Measurements from ENCODE around the gene GTPBP8. TPM values are rescaled to one million over a fixed set of nuclear protein-coding genes. Genes with fewer than 3 reads are reported as not detected.

The GTPBP8 gene
- 21.6 and 28.1 TPM in 2 replicates for total RNA-seq

DNA sequence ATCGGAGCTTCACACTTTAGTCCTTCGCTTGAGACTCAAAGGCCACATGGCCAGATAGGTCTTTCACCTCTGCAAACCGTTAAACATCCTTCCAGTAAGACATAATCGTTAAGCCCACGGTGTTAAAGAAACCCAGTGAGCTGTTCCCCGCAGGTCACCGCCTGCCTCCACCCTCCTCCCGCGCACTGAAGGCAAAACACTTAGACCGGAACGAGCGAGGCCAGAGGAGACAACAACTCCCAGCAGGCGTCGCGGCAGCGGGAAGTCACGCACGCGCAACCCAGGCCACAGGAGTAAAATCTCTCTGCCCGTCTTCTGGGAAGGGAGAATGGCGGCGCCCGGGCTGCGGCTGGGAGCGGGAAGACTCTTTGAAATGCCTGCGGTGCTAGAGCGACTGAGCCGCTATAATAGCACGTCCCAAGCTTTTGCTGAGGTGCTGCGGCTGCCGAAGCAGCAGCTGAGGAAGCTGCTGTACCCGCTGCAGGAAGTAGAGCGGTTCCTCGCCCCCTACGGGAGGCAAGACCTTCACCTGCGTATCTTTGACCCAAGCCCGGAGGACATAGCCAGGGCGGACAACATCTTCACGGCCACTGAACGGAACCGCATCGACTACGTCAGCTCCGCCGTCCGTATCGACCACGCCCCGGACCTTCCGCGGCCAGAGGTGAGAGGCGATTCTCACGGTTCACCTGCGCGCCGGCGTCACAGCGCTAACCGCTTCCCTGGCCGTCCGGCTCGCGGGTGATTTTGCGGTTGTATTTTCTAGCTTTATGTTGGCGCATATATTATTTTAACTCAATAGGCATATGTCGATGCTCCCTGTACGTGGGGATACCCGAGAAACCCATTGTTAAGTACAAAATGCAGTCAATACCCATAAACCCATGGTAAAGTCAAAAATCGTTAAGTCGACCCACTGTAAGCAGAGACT is at the start of gene GTPBP8:
Gene GTPBP8, plus strand, starts transcription at position 313 of the 931 bp plus-strand sequence. Its CDS starts 16 bp downstream, at position 329.
- DNase-seq (ENCODE audit: low read depth in 2 of 2) = peak; percentile 89 to 90

DNA sequence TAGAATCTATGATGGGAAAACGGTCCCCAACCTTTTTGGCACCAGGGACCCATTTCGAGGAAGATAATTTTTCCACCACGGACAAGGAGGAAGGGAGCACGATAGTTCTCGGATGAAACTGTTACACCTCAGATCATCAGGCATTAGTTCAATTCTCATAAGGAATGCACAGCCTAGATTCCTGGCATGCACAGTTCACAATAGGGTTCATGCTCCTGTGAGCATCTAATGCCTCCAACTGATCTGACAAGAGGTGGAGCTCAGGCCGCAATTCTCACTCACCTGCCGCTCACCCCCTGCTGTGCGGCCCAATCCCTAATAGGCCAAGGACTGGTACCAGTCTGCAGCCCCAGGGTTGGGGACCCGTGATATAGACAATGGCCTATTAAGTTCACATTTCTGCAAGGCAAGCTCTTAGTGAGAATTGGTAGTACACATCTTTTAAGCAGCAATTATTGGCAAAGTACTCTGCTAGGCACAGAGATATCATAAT is 42.4 kb upstream of the GTPBP8 start:
- no peak for DNase-seq (ENCODE audit: low read depth in 2 of 2)

- DNase-seq (ENCODE audit: low read depth in 2 of 2) = no peak
Observed at GRCh38 chr3:112956351-112956750, 34.4 kb upstream of the GTPBP8 start.

DNA sequence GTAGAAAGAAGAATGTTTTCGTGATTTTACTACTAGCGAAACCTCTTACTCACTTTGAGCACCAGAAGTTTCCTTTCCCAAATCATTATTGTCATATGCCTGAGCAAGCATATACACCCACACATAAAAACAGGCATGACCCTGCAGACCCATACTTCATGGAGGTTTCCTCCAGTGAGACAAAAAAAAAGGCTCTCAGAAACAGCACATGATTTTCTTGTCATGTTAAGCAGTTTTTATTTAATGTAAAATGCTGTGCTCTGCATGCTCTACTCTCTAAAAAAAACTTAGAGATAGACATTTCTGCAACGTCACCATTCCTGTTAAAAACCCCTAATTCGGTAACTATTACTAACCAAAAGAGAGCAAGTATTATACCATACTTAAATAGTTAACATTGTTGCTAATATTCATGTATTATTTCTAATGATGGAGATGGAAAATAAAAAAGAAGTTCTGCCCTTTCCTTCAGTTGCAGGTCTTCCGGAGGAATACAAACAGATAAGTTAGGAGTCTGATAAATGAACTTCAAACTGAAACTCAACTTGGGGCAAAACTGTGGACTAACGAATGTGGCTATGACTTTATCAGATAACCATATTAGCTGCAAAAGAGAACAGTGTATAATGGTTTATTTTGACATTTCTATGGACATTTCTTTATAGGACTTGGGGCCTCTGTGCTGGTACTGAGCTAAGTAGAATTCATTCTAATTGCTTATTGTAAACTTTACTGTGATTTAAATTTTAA is 31.8 kb upstream of the GTPBP8 start:
- no peak for DNase-seq (ENCODE audit: low read depth in 2 of 2)

DNA sequence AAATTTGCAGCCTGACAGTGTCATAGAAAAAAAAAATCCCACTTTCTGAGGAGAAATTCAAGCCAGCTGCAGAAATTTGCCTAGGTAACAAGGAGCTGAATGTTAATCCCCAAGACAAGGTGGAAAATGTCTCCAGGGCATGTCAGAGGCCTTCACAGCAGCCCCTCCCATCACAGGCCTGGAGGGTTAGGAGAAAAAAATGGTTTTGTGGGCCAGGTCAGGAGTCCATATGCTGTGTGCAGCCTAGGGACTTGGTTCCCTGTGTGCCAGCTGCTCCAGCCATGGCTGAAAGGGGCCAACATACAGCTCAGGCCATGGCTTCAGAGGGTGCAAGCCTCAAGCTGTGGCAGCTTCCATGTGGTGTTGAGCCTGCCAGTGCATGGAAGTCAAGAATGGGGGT is 27.1 kb upstream of the GTPBP8 start:
- no peak for DNase-seq (ENCODE audit: low read depth in 2 of 2)

DNA sequence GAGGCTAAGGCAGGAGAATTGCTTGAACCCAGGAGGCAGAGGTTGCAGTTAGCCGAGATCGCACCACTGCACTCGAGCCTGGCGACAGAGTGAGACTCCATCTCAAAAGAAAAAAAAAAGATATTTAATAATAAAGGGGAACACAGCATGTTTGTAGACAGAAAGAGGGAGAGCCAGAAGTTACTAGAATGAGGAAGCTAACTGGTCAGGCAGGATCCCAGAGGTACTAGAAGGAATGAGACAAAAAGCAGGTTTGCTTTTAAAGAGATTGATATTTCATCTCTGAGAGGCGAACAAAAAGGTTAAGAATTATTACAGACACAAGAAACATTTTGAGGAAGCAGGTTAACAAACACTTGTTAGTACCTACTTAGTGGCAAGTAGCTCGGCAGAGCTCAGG is 25.1 kb upstream of the GTPBP8 start:
- DNase-seq (ENCODE audit: low read depth in 2 of 2) = no peak

DNA sequence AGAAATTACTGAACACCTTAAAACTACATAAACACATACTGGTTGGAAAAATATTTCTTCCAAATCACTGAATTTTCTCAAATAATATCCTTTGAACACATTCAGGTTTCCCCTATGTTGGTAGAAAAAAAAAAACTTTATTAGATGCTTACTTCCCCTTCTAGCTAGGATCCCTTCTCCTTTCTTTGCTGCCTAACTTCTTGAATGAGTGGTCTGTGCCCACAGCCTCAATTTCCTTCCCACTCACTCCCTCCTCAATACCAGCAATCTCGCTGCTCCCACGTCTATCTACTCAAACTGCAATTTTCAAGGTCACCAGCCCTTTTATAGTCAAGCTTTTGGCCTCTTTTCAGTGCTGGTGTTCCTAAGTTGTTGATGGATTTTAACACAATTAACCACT is 24.2 kb upstream of the GTPBP8 start:
- no peak for DNase-seq (ENCODE audit: low read depth in 2 of 2)

DNA sequence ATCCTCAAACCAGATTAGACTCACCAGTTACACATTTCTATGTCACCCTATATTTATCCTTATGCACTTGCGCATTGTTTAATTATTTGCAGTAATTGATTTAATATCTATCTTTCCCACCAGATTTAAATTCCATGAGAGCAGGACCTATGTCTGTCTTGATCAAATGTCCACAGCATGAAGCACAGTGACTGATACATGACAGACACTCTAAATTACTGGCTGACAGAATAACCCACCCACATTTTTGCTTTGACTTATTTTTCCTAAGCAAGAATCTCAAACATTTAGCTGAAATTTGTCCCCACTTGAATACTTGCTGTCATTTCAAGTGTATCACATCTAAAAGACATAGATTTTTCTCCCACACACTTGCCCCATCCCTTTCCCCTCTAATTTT is 23.4 kb upstream of the GTPBP8 start:
- no peak for DNase-seq (ENCODE audit: low read depth in 2 of 2)

DNA sequence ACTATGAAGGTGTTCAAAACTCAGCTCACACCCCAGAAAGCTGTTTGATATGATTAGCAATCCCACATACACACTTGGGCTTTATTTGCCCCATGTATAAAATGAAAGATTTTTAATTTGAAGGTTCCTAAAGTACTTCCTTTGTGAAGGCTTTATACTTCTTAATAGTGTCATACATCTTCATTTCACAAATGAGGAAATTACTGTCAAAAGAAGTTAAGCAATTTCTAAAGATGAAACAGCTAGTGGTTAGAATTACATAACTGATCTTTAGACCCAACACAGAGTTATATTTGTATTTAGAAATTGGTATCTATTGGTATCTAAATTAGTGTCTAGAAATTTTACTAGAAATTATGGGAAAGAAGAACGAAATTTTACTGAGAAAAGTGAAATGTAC is 23.0 kb upstream of the GTPBP8 start:
- DNase-seq (ENCODE audit: low read depth in 2 of 2) = no peak

DNA sequence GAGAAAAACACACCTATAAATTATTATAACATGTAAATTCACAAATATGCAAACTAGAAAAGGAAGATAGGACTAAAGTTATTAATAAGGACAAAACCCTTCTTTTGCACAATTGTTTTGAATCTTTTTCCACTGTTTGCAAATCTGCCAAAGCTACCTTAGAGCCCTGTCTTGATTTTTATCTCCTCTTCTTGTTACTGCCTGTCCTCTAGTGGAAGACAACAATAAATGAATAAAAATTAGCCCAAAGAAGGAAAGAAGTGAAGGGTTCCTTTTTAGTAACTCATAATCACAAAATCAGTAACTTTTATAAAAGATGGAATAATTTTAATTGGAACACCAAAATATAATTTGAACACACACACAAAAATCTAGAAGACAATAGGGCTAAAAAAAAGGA is 18.6 kb upstream of the GTPBP8 start:
- DNase-seq (ENCODE audit: low read depth in 2 of 2) = no peak

DNA sequence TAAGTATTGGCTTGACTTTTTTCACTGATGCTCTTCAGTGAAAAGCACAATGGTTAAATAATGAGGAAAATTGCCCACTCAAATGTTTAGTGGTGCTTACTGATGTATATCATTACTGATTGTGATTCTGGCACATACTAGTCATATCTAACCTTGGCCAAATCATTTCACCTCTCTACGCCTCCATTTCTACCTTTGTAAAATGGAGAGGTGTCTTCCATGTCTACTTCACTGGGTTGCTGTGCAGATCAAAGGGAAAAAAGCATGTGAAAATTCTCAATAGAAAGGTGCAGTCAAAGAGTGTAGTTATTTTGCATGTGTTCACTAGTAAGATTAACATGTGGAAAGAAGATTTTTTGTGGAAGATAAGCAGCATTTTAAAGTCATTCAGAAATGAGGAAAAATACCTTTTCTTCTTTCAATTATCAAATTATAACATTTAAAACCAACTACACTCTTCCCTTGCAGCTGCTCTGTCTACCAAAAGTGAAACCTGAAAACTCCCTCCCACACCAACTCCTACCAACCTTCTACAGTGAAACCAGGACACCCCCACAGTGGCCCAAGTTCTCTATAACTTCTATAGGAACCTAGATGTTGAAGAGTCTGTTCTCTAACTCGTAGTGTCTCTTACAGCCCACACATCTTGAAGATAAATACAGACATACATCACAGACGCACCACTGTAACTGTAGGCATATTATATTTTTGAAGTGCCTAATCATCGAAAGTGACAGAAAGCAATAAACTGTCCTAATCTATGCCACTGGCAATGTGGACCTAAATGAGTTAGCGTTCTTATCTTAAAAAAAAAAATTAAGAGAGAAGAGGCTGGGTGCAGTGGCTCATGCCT is 17.2 kb upstream of the GTPBP8 start:
- no peak for DNase-seq (ENCODE audit: low read depth in 2 of 2)

- DNase-seq (ENCODE audit: low read depth in 2 of 2) = no peak
Observed at GRCh38 chr3:112974178-112974517, 16.6 kb upstream of the GTPBP8 start.

- DNase-seq (ENCODE audit: low read depth in 2 of 2) = peak in 1 of 2 donors; percentile 3
Observed at GRCh38 chr3:112974894-112975293, 15.9 kb upstream of the GTPBP8 start, which contains the start of gene CD200R1. Gene CD200R1, minus strand, starts transcription at chr3:112975103. Its CDS starts 246 bp downstream, at chr3:112974857.

DNA sequence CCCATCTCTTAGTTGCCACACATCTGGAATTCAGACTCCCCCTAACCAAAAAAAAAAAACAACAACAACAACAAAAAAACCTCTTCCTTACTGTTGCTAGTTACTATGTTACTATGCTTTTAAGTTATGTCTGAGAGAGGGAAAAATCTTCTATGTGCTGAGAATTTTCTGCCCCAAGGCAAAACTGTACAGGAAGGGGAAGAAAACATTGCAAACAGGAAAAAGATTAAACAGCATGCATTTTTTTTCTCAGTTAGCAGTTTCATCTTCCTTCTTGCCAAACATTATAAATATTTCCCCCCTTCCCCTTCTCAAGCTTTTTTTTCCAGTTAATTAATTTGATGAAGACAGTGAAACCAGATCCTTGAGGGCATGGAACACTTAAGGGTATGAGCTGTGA is 14.8 kb upstream of the GTPBP8 start:
- no peak for DNase-seq (ENCODE audit: low read depth in 2 of 2)

- no peak for DNase-seq (ENCODE audit: low read depth in 2 of 2)
Observed at GRCh38 chr3:112976953-112977352, 13.8 kb upstream of the GTPBP8 start.

DNA sequence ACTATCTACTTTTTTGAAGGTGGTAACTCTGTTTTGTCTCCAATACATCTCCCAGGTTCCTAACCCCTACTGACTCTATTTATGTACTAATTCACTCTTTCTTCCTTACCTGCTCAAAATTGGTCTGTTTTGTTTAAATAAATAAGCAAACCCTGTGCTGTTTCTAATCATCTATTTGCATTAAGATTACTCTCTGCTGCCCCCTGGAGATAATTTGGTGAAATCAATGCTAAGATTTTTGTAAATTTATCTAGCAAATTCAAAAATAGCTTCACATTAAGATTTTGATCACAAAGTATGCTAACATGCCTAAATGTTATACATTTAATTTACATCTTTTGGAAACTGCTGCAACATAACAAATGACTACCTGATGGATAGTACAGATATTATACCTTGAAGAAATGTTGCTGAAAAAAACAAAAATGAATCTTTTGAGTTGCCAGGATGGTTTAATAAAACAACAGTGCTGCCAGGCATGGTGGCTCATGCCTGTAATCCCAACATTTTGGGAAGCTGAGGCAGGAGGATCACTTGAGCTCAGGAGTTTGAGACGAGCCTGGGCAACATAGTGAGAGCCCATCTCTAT is 11.4 kb upstream of the GTPBP8 start:
- peak; percentile 37 to 54 for DNase-seq (ENCODE audit: low read depth in 2 of 2)

DNA sequence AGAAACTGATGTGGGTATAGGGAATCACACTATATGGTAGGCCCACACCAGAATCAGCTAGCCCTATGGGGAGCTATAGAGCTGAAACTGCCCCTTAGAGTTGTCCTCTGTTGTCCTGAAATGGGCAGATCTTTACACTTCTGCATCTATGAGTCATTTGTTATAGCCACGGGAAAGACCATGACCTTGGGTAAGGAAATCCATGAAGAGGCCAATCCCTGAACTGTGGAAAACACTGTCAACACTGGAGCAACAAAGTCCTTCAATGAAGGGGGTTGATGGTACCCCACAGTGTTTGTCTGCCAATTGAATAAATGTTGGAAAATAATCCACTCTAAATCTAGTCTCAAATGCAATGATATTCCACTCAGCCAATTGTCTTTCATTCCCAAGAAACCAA is 10.7 kb upstream of the GTPBP8 start:
- DNase-seq (ENCODE audit: low read depth in 2 of 2) = peak in 1 of 2 donors; percentile 4

GRCh38 chr3:112982710-112983109 is 8.1 kb upstream of the GTPBP8 start:
- no peak for DNase-seq (ENCODE audit: low read depth in 2 of 2)

- peak; percentile 11 to 40 for DNase-seq (ENCODE audit: low read depth in 2 of 2)
Observed at GRCh38 chr3:112984485-112984884, 6.3 kb upstream of the GTPBP8 start.

GRCh38 chr3:112987710-112988334 is 3.0 kb upstream of the GTPBP8 start:
- DNase-seq (ENCODE audit: low read depth in 2 of 2) = no peak

DNA sequence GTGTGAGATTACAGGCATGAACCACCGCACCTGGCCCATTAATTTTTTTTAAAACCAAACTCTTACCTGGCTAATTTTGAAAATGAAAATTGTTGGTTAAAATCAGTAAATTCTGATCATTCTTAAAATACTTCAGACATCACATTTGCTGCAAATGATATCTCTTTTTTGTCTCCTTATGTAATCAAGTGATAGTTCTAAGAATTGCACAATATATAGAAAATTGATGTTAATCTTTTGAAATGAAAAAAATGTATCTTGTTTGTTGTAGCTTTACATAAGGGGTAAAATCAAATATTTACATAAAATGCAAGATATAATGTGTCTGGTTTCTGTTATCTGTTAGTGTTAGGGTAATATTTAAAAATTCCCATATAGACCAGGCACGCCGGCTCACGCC is 5.0 kb downstream of the GTPBP8 start:
- DNase-seq (ENCODE audit: low read depth in 2 of 2) = no peak

All from lung microvascular endothelial cell (primary cell).